Endothelial cell of umbilical vein (primary cell): ENCODE data around the gene PCDHGB7. TPM values are rescaled to one million over a fixed set of nuclear protein-coding genes. Genes with fewer than 3 reads are reported as not detected.

Source experiments
- BruUV-seq: library from RNA; stranded (reverse); fragments of 400-500 nt; replicated peaks from 2 replicates; lab custom pipeline; 2021; lab: Mats Ljungman, UMichigan
- CTCF ChIA-PET: fragments of 300-600, 350-600 bp; sonication (Branson Sonifier 250); formaldehyde crosslinking; loops from one replicate; lab custom pipeline; 2021; ENCODE audit warnings: antibody characterized with exemption, inconsistent platforms; lab: Charles Lee
- POLR2A ChIA-PET: fragments of 300-600, 350-600 bp; sonication (Branson Sonifier 250); formaldehyde crosslinking; loops from one replicate; lab custom pipeline; 2021; ENCODE audit warnings: antibody characterized with exemption, inconsistent platforms; lab: Charles Lee
- DNase-seq: peaks from one replicate; pipeline ENCODE4 v3.0.0-alpha.2; 2011; ENCODE audit warnings: low read depth, low spot score
- FAIRE-seq: peaks from 2 replicates; lab custom pipeline; 2011; peaks lifted over from hg19 to GRCh38; lab: Jason Lieb, UNC
- H2AFZ ChIP-seq: 2 replicates; pipeline ENCODE4 v1.6.0; 2012; ENCODE audit warnings: low read depth, low read length, control low read depth, inconsistent platforms
- H3K27ac ChIP-seq: 2 replicates; pipeline ENCODE4 v1.5.1; 2011; ENCODE audit warnings: low read depth, mild to moderate bottlenecking, control low read depth, low read length, moderate library complexity; ENCODE audit not compliant: insufficient read depth
- H3K27me3 ChIP-seq, 2 experiments: 2 replicates each; pipeline versions ENCODE4 v1.6.0 to v1.6.1; 2011; ENCODE audit warnings: low read length in 2 of 2, mixed read lengths in 1 of 2; ENCODE audit not compliant: control insufficient read depth in 2 of 2, insufficient read depth in 2 of 2
- H3K36me3 ChIP-seq, 2 experiments: 2 replicates in 1 of 2; 3 replicates in 1 of 2; pipeline ENCODE4 v1.5.1; 2011; ENCODE audit warnings: low read length in 2 of 2, mild to moderate bottlenecking in 1 of 2, moderate library complexity in 1 of 2; ENCODE audit not compliant: control insufficient read depth in 2 of 2, insufficient read depth in 2 of 2; ENCODE audit errors: extremely low read depth in 1 of 2
- H3K4me1 ChIP-seq: 3 replicates; pipeline ENCODE4 v1.5.1; 2011; ENCODE audit warnings: mild to moderate bottlenecking, low read length; ENCODE audit not compliant: control insufficient read depth, insufficient read depth; ENCODE audit errors: extremely low read depth
- H3K4me2 ChIP-seq: 2 replicates; pipeline ENCODE4 v1.6.1; 2011; ENCODE audit warnings: low read length, control low read depth, mixed read lengths; ENCODE audit not compliant: insufficient read depth
- H3K4me3 ChIP-seq, 3 experiments: fragments of 200-600 bp in 1 of 3; sonication (generic), shearing (Covaris generic) in 1 of 3; replicated peaks in 1 of 3; 2 replicates each; pipeline ENCODE4 v1.5.1; 2011 to 2016; ENCODE audit warnings: control low read depth in 3 of 3, low read length in 3 of 3, mild to moderate bottlenecking in 2 of 3, inconsistent platforms in 1 of 3, low read depth in 1 of 3, moderate library complexity in 1 of 3; ENCODE audit not compliant: insufficient read depth in 1 of 3
- H3K79me2 ChIP-seq: 2 replicates; pipeline ENCODE4 v1.6.0; 2012; ENCODE audit warnings: low read length, inconsistent platforms; ENCODE audit not compliant: control insufficient read depth, insufficient read depth
- H3K9ac ChIP-seq: replicated peaks from 2 replicates; pipeline ENCODE3; 2011; ENCODE audit warnings: low read length, control low read depth; ENCODE audit not compliant: insufficient read depth; ENCODE audit errors: extremely low read depth
- H3K9me1 ChIP-seq: replicated peaks from 3 replicates; pipeline ENCODE4 v1.6.0; 2011; ENCODE audit warnings: mild to moderate bottlenecking, low read length; ENCODE audit not compliant: control insufficient read depth, insufficient read depth; ENCODE audit errors: extremely low read depth
- H3K9me3 ChIP-seq: replicated peaks from 2 replicates; pipeline ENCODE4 v1.5.1; 2012; ENCODE audit warnings: low read length, inconsistent platforms; ENCODE audit not compliant: control insufficient read depth, insufficient read depth
- H4K20me1 ChIP-seq: replicated peaks from 2 replicates; pipeline ENCODE3; 2011; ENCODE audit warnings: mild to moderate bottlenecking, low read length; ENCODE audit not compliant: control insufficient read depth, insufficient read depth; ENCODE audit errors: extremely low read depth
- EZH2 ChIP-seq: IDR thresholded peaks from 2 replicates; pipeline ENCODE4 v1.6.1; 2012; ENCODE audit warnings: borderline replicate concordance, low read depth, mild to moderate bottlenecking, moderate library complexity, low read length, inconsistent platforms; ENCODE audit not compliant: severe bottlenecking
- FOS ChIP-seq: IDR thresholded peaks from 2 replicates; pipeline ENCODE4 v1.6.1; 2011; ENCODE audit warnings: mild to moderate bottlenecking, low read length, moderate library complexity, borderline replicate concordance; ENCODE audit not compliant: insufficient read depth
- GATA2 ChIP-seq: IDR thresholded peaks from 2 replicates; pipeline ENCODE4 v1.7.0; 2011; ENCODE audit warnings: low read depth, mild to moderate bottlenecking, moderate library complexity, mixed read lengths, low read length; ENCODE audit not compliant: insufficient read length, insufficient read depth
- JUN ChIP-seq: IDR thresholded peaks from 2 replicates; pipeline ENCODE4 v1.6.1; 2011; ENCODE audit warnings: borderline replicate concordance, low read depth; ENCODE audit not compliant: insufficient read length, insufficient read depth
- MYC ChIP-seq: IDR thresholded peaks from one replicate; pipeline ENCODE4 v1.6.1; 2011; ENCODE audit warnings: mild to moderate bottlenecking, low read depth, low read length
- POLR2A ChIP-seq: IDR thresholded peaks from 2 replicates; pipeline ENCODE4 v1.6.1; 2012; ENCODE audit warnings: low read depth, mild to moderate bottlenecking, control low read depth, low read length
- POLR2AphosphoS5 ChIP-seq: IDR thresholded peaks from 2 replicates; pipeline ENCODE4 v1.6.1; 2012; ENCODE audit warnings: low read depth, mild to moderate bottlenecking, control low read depth, low read length, moderate library complexity; ENCODE audit not compliant: insufficient read depth
- dilution Hi-C: fragments of 300-500 bp; cut with MboI; formaldehyde crosslinking; loops from one replicate; pipeline ENCODE4 v1.15.0; 2019; ENCODE audit warnings: low sequenced_read_pairs; ENCODE audit not compliant: extremely low pct_ligation_motif_present
- intact Hi-C: fragments of 100-400 bp; cut with micrococcal nuclease; formaldehyde crosslinking; loops from one replicate; pipeline ENCODE4 v1.10.0; 2022
- polyA plus RNA-seq, 4 experiments: library from polyadenylated mRNA; depleted of rRNA in 3 of 4; stranded (reverse) in 3 of 4; unstranded in 1 of 4; fragments of >200 nt; gene quantifications; 2 replicates each; pipeline versions ENCODE4 v1.2.1 to v1.2.3, GENCODE V29; 2011 to 2012; ENCODE audit warnings: missing spikeins in 1 of 4
- total RNA-seq: library from RNA; stranded (reverse); gene quantifications from 2 replicates; pipeline ENCODE4 v1.2.3, GENCODE V29; 2021
- TF ChIP-seq, protein P1 (sequence below): IDR thresholded peaks from 2 replicates; pipeline ENCODE4 v1.6.1; 2011; ENCODE audit not compliant: insufficient read depth, insufficient read length
- TF ChIP-seq, protein P2 (sequence below), 2 donors: IDR thresholded peaks; 1 replicate in 1 of 2; 2 replicates in 1 of 2; pipeline ENCODE4 v1.5.1; 2011; ENCODE audit warnings: low read length in 2 of 2, mild to moderate bottlenecking in 2 of 2, moderate library complexity in 2 of 2, control low read depth in 1 of 2, inconsistent platforms in 1 of 2, low read depth in 1 of 2; ENCODE audit not compliant: insufficient read depth in 1 of 2; ENCODE audit errors: extremely low read depth in 1 of 2

The PCDHGB7 gene
- total and polyA plus RNA-seq, 2 donors (not counting 3 experiments of a cell fraction or from before 2014, with no cell fraction given) = 6.5 to 13.0 TPM

DNA sequence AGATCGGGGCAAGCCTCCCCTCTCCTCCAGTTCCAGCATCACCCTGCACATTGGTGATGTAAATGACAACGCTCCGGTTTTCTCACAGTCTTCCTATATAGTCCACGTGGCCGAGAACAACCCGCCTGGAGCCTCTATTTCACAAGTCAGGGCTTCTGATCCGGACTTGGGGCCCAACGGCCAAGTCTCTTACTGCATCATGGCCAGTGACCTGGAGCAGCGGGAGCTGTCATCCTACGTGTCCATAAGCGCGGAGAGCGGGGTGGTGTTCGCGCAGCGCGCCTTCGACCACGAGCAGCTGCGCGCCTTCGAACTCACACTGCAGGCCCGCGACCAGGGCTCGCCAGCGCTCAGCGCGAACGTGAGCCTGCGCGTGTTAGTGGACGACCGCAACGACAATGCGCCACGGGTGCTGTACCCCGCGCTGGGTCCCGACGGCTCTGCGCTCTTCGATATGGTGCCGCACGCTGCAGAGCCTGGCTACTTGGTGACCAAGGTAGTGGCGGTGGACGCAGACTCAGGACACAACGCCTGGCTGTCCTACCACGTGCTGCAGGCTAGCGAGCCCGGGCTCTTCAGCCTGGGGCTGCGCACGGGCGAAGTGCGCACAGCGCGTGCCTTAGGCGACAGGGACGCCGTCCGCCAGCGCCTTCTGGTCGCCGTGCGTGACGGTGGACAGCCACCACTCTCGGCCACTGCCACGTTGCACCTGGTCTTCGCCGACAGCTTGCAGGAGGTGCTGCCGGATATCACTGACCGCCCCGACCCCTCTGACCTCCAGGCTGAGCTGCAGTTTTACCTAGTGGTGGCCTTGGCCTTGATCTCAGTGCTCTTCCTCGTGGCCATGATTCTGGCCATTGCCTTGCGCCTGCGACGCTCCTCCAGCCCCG lies 28.1 kb upstream of the PCDHGB7 start:
- H3K79me2 ChIP-seq = no peaks in the 10 kb centered on the region
- no peaks in the 10 kb centered on the region for H3K36me3 ChIP-seq
- FAIRE-seq = no peak
- no peaks in the 10 kb centered on the region for H3K9me1 ChIP-seq
- H3K9ac ChIP-seq = no peak overlapping the region
- peaks cover 2% of the 10 kb centered on the region for H3K9me3 ChIP-seq
- DNase-seq = no peak
- CTCF ChIA-PET = interaction anchor here (1.5 to 4.1 kb wide), 8 partner anchors 8 to 178 kb away, joined by 4 to 32 read pairs (median 6); partner anchors contain the start of genes PCDHGA10, PCDHGA12, PCDHGA4 and PCDHGA6
- no peak for TF ChIP-seq GATA2
- TF ChIP-seq JUN = no peak
- TF ChIP-seq FOS = no peak
- TF ChIP-seq EZH2 = no peak
- no peak for TF ChIP-seq POLR2AphosphoS5
- TF ChIP-seq, protein P1, sequence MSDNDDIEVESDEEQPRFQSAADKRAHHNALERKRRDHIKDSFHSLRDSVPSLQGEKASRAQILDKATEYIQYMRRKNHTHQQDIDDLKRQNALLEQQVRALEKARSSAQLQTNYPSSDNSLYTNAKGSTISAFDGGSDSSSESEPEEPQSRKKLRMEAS = no peak
- no peak for TF ChIP-seq POLR2A
- TF ChIP-seq, protein P2, sequence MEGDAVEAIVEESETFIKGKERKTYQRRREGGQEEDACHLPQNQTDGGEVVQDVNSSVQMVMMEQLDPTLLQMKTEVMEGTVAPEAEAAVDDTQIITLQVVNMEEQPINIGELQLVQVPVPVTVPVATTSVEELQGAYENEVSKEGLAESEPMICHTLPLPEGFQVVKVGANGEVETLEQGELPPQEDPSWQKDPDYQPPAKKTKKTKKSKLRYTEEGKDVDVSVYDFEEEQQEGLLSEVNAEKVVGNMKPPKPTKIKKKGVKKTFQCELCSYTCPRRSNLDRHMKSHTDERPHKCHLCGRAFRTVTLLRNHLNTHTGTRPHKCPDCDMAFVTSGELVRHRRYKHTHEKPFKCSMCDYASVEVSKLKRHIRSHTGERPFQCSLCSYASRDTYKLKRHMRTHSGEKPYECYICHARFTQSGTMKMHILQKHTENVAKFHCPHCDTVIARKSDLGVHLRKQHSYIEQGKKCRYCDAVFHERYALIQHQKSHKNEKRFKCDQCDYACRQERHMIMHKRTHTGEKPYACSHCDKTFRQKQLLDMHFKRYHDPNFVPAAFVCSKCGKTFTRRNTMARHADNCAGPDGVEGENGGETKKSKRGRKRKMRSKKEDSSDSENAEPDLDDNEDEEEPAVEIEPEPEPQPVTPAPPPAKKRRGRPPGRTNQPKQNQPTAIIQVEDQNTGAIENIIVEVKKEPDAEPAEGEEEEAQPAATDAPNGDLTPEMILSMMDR (IDR thresholded peaks at IDR 0.05; ENCODE audit: extremely low read depth in 1 of 2, insufficient read depth in 1 of 2, low read depth in 1 of 2, low read length in 2 of 2) = no peak
- TF ChIP-seq MYC = no peak
- intact Hi-C loops (no loop called here), dilution Hi-C loops (no loop called here)
- no TSS peak for BruUV-seq
- H2AFZ ChIP-seq = no peak overlapping the region
- H3K27me3 ChIP-seq = peaks cover 31 to 77% of the 10 kb centered on the region in 2 experiments
- no peak overlapping the region for H3K4me3 ChIP-seq
- no peak overlapping the region for H3K4me2 ChIP-seq
- no peaks in the 10 kb centered on the region for H4K20me1 ChIP-seq
- H3K4me1 ChIP-seq = no peaks in the 10 kb centered on the region
- POLR2A ChIA-PET = no interaction called here
- H3K27ac ChIP-seq = no peak overlapping the region
